ENCODE results near the gene HNRNPLL. TPM values are rescaled to one million over a fixed set of nuclear protein-coding genes. Genes with fewer than 3 reads are reported as not detected.
A peak's percentile ranks its signal among the peaks of the same experiment; 100 is the strongest.

Gene HNRNPLL
- total and polyA plus RNA-seq, 2 of the 13 experiments (the other 11 are each of a cell fraction or from before 2014, with no cell fraction given): 49.4 to 103 TPM

DNA sequence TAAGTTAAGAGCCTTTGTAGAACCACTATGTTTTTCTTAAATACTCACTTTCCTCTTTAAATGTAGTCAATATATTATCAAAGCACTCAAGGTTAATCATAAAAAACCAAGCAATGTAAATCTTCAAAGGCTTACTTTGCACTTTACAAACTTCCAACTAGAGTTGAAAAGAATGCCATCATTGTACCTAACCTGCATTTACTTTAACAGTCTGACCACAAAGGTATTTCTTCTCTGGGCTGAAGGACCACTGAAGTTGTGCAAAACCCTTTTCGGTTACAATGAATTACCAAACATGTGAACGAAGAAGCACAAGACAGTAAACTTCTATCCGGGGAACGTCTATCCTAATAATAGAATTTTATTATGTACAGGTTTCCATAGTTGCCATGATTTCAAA, 3.0 kb downstream of the HNRNPLL start (continued):
- TF ChIP-seq, protein P1, sequence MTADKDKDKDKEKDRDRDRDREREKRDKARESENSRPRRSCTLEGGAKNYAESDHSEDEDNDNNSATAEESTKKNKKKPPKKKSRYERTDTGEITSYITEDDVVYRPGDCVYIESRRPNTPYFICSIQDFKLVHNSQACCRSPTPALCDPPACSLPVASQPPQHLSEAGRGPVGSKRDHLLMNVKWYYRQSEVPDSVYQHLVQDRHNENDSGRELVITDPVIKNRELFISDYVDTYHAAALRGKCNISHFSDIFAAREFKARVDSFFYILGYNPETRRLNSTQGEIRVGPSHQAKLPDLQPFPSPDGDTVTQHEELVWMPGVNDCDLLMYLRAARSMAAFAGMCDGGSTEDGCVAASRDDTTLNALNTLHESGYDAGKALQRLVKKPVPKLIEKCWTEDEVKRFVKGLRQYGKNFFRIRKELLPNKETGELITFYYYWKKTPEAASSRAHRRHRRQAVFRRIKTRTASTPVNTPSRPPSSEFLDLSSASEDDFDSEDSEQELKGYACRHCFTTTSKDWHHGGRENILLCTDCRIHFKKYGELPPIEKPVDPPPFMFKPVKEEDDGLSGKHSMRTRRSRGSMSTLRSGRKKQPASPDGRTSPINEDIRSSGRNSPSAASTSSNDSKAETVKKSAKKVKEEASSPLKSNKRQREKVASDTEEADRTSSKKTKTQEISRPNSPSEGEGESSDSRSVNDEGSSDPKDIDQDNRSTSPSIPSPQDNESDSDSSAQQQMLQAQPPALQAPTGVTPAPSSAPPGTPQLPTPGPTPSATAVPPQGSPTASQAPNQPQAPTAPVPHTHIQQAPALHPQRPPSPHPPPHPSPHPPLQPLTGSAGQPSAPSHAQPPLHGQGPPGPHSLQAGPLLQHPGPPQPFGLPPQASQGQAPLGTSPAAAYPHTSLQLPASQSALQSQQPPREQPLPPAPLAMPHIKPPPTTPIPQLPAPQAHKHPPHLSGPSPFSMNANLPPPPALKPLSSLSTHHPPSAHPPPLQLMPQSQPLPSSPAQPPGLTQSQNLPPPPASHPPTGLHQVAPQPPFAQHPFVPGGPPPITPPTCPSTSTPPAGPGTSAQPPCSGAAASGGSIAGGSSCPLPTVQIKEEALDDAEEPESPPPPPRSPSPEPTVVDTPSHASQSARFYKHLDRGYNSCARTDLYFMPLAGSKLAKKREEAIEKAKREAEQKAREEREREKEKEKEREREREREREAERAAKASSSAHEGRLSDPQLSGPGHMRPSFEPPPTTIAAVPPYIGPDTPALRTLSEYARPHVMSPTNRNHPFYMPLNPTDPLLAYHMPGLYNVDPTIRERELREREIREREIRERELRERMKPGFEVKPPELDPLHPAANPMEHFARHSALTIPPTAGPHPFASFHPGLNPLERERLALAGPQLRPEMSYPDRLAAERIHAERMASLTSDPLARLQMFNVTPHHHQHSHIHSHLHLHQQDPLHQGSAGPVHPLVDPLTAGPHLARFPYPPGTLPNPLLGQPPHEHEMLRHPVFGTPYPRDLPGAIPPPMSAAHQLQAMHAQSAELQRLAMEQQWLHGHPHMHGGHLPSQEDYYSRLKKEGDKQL (CRISPR knock-in tag; IDR thresholded peaks at IDR 0.05; ENCODE audit: low read depth): peak; percentile 73; the same call in 1 of the 2 replicates
- TF ChIP-seq ZFP90 (CRISPR knock-in tag; IDR thresholded peaks at IDR 0.05; ENCODE audit: borderline replicate concordance) (no peak), ELF3 (CRISPR knock-in tag; IDR thresholded peaks at IDR 0.05) (peak; percentile 64), SRF (IDR thresholded peaks at IDR 0.05; ENCODE audit: low read depth, low read length) (peak; percentile 36; the same call in 1 of the 2 replicates), ZNF674 (CRISPR knock-in tag; IDR thresholded peaks at IDR 0.05; ENCODE audit: low read depth) (no peak), ZNF550 (CRISPR knock-in tag; IDR thresholded peaks at IDR 0.05; ENCODE audit: borderline replicate concordance) (no peak), ZNF367 (CRISPR knock-in tag; IDR thresholded peaks at IDR 0.05; ENCODE audit: borderline replicate concordance) (no peak), RFX3 (CRISPR knock-in tag; IDR thresholded peaks at IDR 0.05) (no peak), ARID2 (CRISPR knock-in tag; IDR thresholded peaks at IDR 0.05; ENCODE audit: borderline replicate concordance) (no peak), MAFG (CRISPR knock-in tag; IDR thresholded peaks at IDR 0.05) (no peak), GABPA (IDR thresholded peaks at IDR 0.05; ENCODE audit: low read depth, low read length) (no peak), GABPA (CRISPR knock-in tag; IDR thresholded peaks at IDR 0.05; ENCODE audit: low read depth) (0 out of 2 replicates have a peak, but pooled peaks have one; percentile 12), ZNF629 (CRISPR knock-in tag; conservative IDR thresholded peaks at IDR 0.05) (no peak), ZNF333 (CRISPR knock-in tag; IDR thresholded peaks at IDR 0.05; ENCODE audit: borderline replicate concordance) (no peak), PHF8 (CRISPR knock-in tag; IDR thresholded peaks at IDR 0.05) (0 out of 2 replicates have a peak, but pooled peaks have one; percentile 17), HDAC6 (IDR thresholded peaks at IDR 0.05; ENCODE audit: low read depth, low read length) (no peak), CENPX (CRISPR knock-in tag; IDR thresholded peaks at IDR 0.05) (no peak), ZBTB38 (CRISPR knock-in tag; IDR thresholded peaks at IDR 0.05) (no peak)
- TF ChIP-seq, protein P2, sequence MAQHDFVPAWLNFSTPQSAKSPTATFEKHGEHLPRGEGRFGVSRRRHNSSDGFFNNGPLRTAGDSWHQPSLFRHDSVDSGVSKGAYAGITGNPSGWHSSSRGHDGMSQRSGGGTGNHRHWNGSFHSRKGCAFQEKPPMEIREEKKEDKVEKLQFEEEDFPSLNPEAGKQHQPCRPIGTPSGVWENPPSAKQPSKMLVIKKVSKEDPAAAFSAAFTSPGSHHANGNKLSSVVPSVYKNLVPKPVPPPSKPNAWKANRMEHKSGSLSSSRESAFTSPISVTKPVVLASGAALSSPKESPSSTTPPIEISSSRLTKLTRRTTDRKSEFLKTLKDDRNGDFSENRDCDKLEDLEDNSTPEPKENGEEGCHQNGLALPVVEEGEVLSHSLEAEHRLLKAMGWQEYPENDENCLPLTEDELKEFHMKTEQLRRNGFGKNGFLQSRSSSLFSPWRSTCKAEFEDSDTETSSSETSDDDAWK (CRISPR knock-in tag; IDR thresholded peaks at IDR 0.05): no peak
- TF ChIP-seq, protein P3, sequence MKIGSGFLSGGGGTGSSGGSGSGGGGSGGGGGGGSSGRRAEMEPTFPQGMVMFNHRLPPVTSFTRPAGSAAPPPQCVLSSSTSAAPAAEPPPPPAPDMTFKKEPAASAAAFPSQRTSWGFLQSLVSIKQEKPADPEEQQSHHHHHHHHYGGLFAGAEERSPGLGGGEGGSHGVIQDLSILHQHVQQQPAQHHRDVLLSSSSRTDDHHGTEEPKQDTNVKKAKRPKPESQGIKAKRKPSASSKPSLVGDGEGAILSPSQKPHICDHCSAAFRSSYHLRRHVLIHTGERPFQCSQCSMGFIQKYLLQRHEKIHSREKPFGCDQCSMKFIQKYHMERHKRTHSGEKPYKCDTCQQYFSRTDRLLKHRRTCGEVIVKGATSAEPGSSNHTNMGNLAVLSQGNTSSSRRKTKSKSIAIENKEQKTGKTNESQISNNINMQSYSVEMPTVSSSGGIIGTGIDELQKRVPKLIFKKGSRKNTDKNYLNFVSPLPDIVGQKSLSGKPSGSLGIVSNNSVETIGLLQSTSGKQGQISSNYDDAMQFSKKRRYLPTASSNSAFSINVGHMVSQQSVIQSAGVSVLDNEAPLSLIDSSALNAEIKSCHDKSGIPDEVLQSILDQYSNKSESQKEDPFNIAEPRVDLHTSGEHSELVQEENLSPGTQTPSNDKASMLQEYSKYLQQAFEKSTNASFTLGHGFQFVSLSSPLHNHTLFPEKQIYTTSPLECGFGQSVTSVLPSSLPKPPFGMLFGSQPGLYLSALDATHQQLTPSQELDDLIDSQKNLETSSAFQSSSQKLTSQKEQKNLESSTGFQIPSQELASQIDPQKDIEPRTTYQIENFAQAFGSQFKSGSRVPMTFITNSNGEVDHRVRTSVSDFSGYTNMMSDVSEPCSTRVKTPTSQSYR (CRISPR knock-in tag; IDR thresholded peaks at IDR 0.05; ENCODE audit: borderline replicate concordance): peak; percentile 20; the same call in 1 of the 2 replicates
- TF ChIP-seq, protein P4, sequence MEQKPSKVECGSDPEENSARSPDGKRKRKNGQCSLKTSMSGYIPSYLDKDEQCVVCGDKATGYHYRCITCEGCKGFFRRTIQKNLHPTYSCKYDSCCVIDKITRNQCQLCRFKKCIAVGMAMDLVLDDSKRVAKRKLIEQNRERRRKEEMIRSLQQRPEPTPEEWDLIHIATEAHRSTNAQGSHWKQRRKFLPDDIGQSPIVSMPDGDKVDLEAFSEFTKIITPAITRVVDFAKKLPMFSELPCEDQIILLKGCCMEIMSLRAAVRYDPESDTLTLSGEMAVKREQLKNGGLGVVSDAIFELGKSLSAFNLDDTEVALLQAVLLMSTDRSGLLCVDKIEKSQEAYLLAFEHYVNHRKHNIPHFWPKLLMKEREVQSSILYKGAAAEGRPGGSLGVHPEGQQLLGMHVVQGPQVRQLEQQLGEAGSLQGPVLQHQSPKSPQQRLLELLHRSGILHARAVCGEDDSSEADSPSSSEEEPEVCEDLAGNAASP (CRISPR knock-in tag; IDR thresholded peaks at IDR 0.05; ENCODE audit: borderline replicate concordance): peak; percentile 46; the same call in 1 of the 2 replicates
